Measurements from ENCODE around the gene GTF2H4.

The GTF2H4 gene

GRCh38 chr6:30938730-30939129, 30.7 kb downstream of the GTF2H4 start:
- Histone ChIP-seq H3K18ac (ENCODE audit: low read length) (no peak overlapping the region), H2BK15ac (ENCODE audit: low read length) (no peak overlapping the region), H3K9ac (ENCODE audit: low read depth, low read length, poor library complexity) (no peak overlapping the region), H3K9me3 (replicated peaks in 1 of 2; ENCODE audit: control insufficient read depth in 2 of 2, insufficient read depth in 1 of 2, low read depth in 1 of 2, low read length in 2 of 2) (no peaks in the 10 kb centered on the region), H4K91ac (ENCODE audit: low read depth, low read length, poor library complexity) (no peak overlapping the region), H2BK5ac (ENCODE audit: low read length) (no peak overlapping the region), H3K36me3 (replicated peaks in 1 of 2; ENCODE audit: control insufficient read depth in 2 of 2, insufficient read depth in 2 of 2, low read length in 2 of 2) (no peaks in the 10 kb centered on the region), H3K14ac (ENCODE audit: low read length) (no peak overlapping the region), H3K4me3 (ENCODE audit: low read length in 2 of 2) (no peak overlapping the region), H3K4ac (ENCODE audit: low read length) (no peak overlapping the region), H3K4me2 (ENCODE audit: insufficient read depth, low read length, poor library complexity, severe bottlenecking) (no peak overlapping the region), H3K23ac (ENCODE audit: low read depth, low read length, poor library complexity) (no peak overlapping the region), H3K27ac (replicated peaks; ENCODE audit: low read length) (no peak overlapping the region), H2BK120ac (ENCODE audit: low read depth, low read length) (no peak overlapping the region), H3K4me1 (ENCODE audit: control insufficient read depth in 2 of 2, insufficient read depth in 1 of 2, low read depth in 1 of 2, low read length in 2 of 2) (peaks cover 7 to 26% of the 10 kb centered on the region in 2 donors), H2AK5ac (ENCODE audit: low read depth, low read length) (no peak overlapping the region), H3K27me3 (ENCODE audit: control insufficient read depth in 3 of 3, insufficient read depth in 3 of 3, low read depth in 1 of 3, low read length in 3 of 3) (peaks cover 0 to 39% (median 0%) of the 10 kb centered on the region in 3 experiments), H2AFZ (ENCODE audit: low read length) (no peak overlapping the region), H2BK12ac (ENCODE audit: low read length) (no peak overlapping the region), H3K79me1 (ENCODE audit: low read depth, low read length) (no peaks in the 10 kb centered on the region), H4K8ac (ENCODE audit: low read depth, low read length) (no peak overlapping the region)
- no CpG with 5 or more reads among the region's 4 CpGs for WGBS, 2 donors (ENCODE audit: extremely low coverage in 2 of 2, insufficient read length in 2 of 2, insufficient replicate concordance in 1 of 2)
- no peak for DNase-seq (ENCODE audit: low spot score)

- Histone ChIP-seq H3K4me1 (ENCODE audit: control insufficient read depth in 2 of 2, insufficient read depth in 1 of 2, low read depth in 1 of 2, low read length in 2 of 2) (peaks cover 7 to 26% of the 10 kb centered on the region in 2 donors), H3K27me3 (ENCODE audit: control insufficient read depth in 3 of 3, insufficient read depth in 3 of 3, low read depth in 1 of 3, low read length in 3 of 3) (peaks cover 0 to 34% (median 0%) of the 10 kb centered on the region in 3 experiments), H2AK5ac (ENCODE audit: low read depth, low read length) (peak overlapping the region; percentile 16), H3K79me1 (ENCODE audit: low read depth, low read length) (no peaks in the 10 kb centered on the region), H2AFZ (ENCODE audit: low read length) (no peak overlapping the region), H3K4me3 (ENCODE audit: low read length in 2 of 2) (no peak overlapping the region), H3K36me3 (replicated peaks in 1 of 2; ENCODE audit: control insufficient read depth in 2 of 2, insufficient read depth in 2 of 2, low read length in 2 of 2) (no peaks in the 10 kb centered on the region), H3K9me3 (replicated peaks in 1 of 2; ENCODE audit: control insufficient read depth in 2 of 2, insufficient read depth in 1 of 2, low read depth in 1 of 2, low read length in 2 of 2) (no peaks in the 10 kb centered on the region), H3K4me2 (ENCODE audit: insufficient read depth, low read length, poor library complexity, severe bottlenecking) (no peak overlapping the region), H3K23ac (ENCODE audit: low read depth, low read length, poor library complexity) (no peak overlapping the region), H4K91ac (ENCODE audit: low read depth, low read length, poor library complexity) (no peak overlapping the region), H3K18ac (ENCODE audit: low read length) (peak overlapping the region; percentile 11), H3K14ac (ENCODE audit: low read length) (no peak overlapping the region), H3K4ac (ENCODE audit: low read length) (no peak overlapping the region), H2BK12ac (ENCODE audit: low read length) (peak overlapping the region; percentile 97), H3K9ac (ENCODE audit: low read depth, low read length, poor library complexity) (no peak overlapping the region), H3K27ac (replicated peaks; ENCODE audit: low read length) (no peak overlapping the region), H2BK5ac (ENCODE audit: low read length) (peak overlapping the region; percentile 59), H2BK15ac (ENCODE audit: low read length) (peak overlapping the region; percentile 63), H2BK120ac (ENCODE audit: low read depth, low read length) (no peak overlapping the region), H4K8ac (ENCODE audit: low read depth, low read length) (no peak overlapping the region)
- no CpG with 5 or more reads among the region's 3 CpGs for WGBS, 2 donors (ENCODE audit: extremely low coverage in 2 of 2, insufficient read length in 2 of 2, insufficient replicate concordance in 1 of 2)
- no peak for DNase-seq (ENCODE audit: low spot score)
Measured at GRCh38 chr6:30939473-30939872, 31.5 kb downstream of the GTF2H4 start.

GRCh38 chr6:30940361-30940986, 32.5 kb downstream of the GTF2H4 start, which contains the start of gene MUCL3:
Gene MUCL3 (plus strand): TSS chr6:30940973. CDS start chr6:30941000, 27 bp downstream.
- peaks cover 7 to 26% of the 10 kb centered on the region in 2 donors for H3K4me1 ChIP-seq (ENCODE audit: control insufficient read depth in 2 of 2, insufficient read depth in 1 of 2, low read depth in 1 of 2, low read length in 2 of 2)

GRCh38 chr6:30942338-30943060, 34.5 kb downstream of the GTF2H4 start:
- no peak overlapping the region for H3K9ac ChIP-seq (ENCODE audit: low read depth, low read length, poor library complexity)
- H4K8ac ChIP-seq (ENCODE audit: low read depth, low read length), result no peak overlapping the region
- peak overlapping the region; percentile 15 for H2BK5ac ChIP-seq (ENCODE audit: low read length)
- peak overlapping the region; percentile 41 for H3K27ac ChIP-seq (replicated peaks; ENCODE audit: low read length)
- H3K36me3 ChIP-seq (replicated peaks in 1 of 2; ENCODE audit: control insufficient read depth in 2 of 2, insufficient read depth in 2 of 2, low read length in 2 of 2), result no peaks in the 10 kb centered on the region
- peak overlapping the region; percentile 58 for H4K91ac ChIP-seq (ENCODE audit: low read depth, low read length, poor library complexity)
- peak; percentile 89 for DNase-seq (ENCODE audit: low spot score)
- H3K79me1 ChIP-seq (ENCODE audit: low read depth, low read length), result no peaks in the 10 kb centered on the region
- no peak overlapping the region for H3K23ac ChIP-seq (ENCODE audit: low read depth, low read length, poor library complexity)
- peak overlapping the region; percentile 77 for H2AFZ ChIP-seq (ENCODE audit: low read length)
- H3K4me3 ChIP-seq (ENCODE audit: low read length in 2 of 2), result no peak overlapping the region
- WGBS, 2 donors (ENCODE audit: extremely low coverage in 2 of 2, insufficient read length in 2 of 2, insufficient replicate concordance in 1 of 2), result no CpG with 5 or more reads among the region's 15 CpGs
- H3K4me2 ChIP-seq (ENCODE audit: insufficient read depth, low read length, poor library complexity, severe bottlenecking), result no peak overlapping the region
- H3K4me1 ChIP-seq (ENCODE audit: control insufficient read depth in 2 of 2, insufficient read depth in 1 of 2, low read depth in 1 of 2, low read length in 2 of 2), result peaks cover 7 to 20% of the 10 kb centered on the region in 2 donors
- H3K4ac ChIP-seq (ENCODE audit: low read length), result no peak overlapping the region
- H3K14ac ChIP-seq (ENCODE audit: low read length), result no peak overlapping the region
- peak overlapping the region; percentile 10 for H2AK5ac ChIP-seq (ENCODE audit: low read depth, low read length)
- no peaks in the 10 kb centered on the region for H3K9me3 ChIP-seq (replicated peaks in 1 of 2; ENCODE audit: control insufficient read depth in 2 of 2, insufficient read depth in 1 of 2, low read depth in 1 of 2, low read length in 2 of 2)
- peak overlapping the region; percentile 75 for H2BK12ac ChIP-seq (ENCODE audit: low read length)
- H3K18ac ChIP-seq (ENCODE audit: low read length), result peak overlapping the region; percentile 53
- peak overlapping the region; percentile 24 for H2BK15ac ChIP-seq (ENCODE audit: low read length)
- H2BK120ac ChIP-seq (ENCODE audit: low read depth, low read length), result no peak overlapping the region
- H3K27me3 ChIP-seq (ENCODE audit: control insufficient read depth in 3 of 3, insufficient read depth in 3 of 3, low read depth in 1 of 3, low read length in 3 of 3), result peaks cover 0 to 25% (median 0%) of the 10 kb centered on the region in 3 experiments

More at GRCh38 chr6:30940361-30940986, 32.5 kb downstream of the GTF2H4 start, which contains the start of gene MUCL3:
- Histone ChIP-seq H3K27me3 (ENCODE audit: control insufficient read depth in 3 of 3, insufficient read depth in 3 of 3, low read depth in 1 of 3, low read length in 3 of 3) (peaks cover 0 to 26% (median 0%) of the 10 kb centered on the region in 3 experiments), H3K4me2 (ENCODE audit: insufficient read depth, low read length, poor library complexity, severe bottlenecking) (no peak within 1 kb of the TSS), H2BK15ac (ENCODE audit: low read length) (peak within 1 kb of the TSS; percentile 71), H2BK12ac (ENCODE audit: low read length) (peak within 1 kb of the TSS; percentile 97), H3K79me1 (ENCODE audit: low read depth, low read length) (no peaks in the 10 kb centered on the region), H3K14ac (ENCODE audit: low read length) (peak within 1 kb of the TSS; percentile 5), H3K9ac (ENCODE audit: low read depth, low read length, poor library complexity) (no peak within 1 kb of the TSS), H3K4ac (ENCODE audit: low read length) (no peak within 1 kb of the TSS), H4K91ac (ENCODE audit: low read depth, low read length, poor library complexity) (no peak within 1 kb of the TSS), H2AFZ (ENCODE audit: low read length) (no peak within 1 kb of the TSS), H2BK5ac (ENCODE audit: low read length) (peak within 1 kb of the TSS; percentile 59), H2BK120ac (ENCODE audit: low read depth, low read length) (peak within 1 kb of the TSS; percentile 52), H3K18ac (ENCODE audit: low read length) (peak within 1 kb of the TSS; percentile 68), H3K9me3 (replicated peaks in 1 of 2; ENCODE audit: control insufficient read depth in 2 of 2, insufficient read depth in 1 of 2, low read depth in 1 of 2, low read length in 2 of 2) (no peaks in the 10 kb centered on the region), H3K36me3 (replicated peaks in 1 of 2; ENCODE audit: control insufficient read depth in 2 of 2, insufficient read depth in 2 of 2, low read length in 2 of 2) (no peaks in the 10 kb centered on the region), H3K4me3 (ENCODE audit: low read length in 2 of 2) (no peak within 1 kb of the TSS), H2AK5ac (ENCODE audit: low read depth, low read length) (peak within 1 kb of the TSS; percentile 81), H4K8ac (ENCODE audit: low read depth, low read length) (no peak within 1 kb of the TSS), H3K27ac (replicated peaks; ENCODE audit: low read length) (no peak within 1 kb of the TSS), H3K23ac (ENCODE audit: low read depth, low read length, poor library complexity) (no peak within 1 kb of the TSS)
- DNase-seq (ENCODE audit: low spot score), result no peak
- WGBS, 2 donors (ENCODE audit: extremely low coverage in 2 of 2, insufficient read length in 2 of 2, insufficient replicate concordance in 1 of 2), result no CpG with 5 or more reads among the region's 16 CpGs
